KMS-11 (cell line): ENCODE results near the gene ITGA2.

Experiments
- H2AFZ ChIP-seq: fragments of 200-600 bp; sonication (generic); 2 replicates; pipeline ENCODE4 v1.6.1; 2016; ENCODE audit warnings: antibody characterized with exemption, mixed run types, low read depth
- H3K27ac ChIP-seq: fragments of 200-600 bp; sonication (generic); 2 replicates; pipeline ENCODE4 v1.6.1; 2016; ENCODE audit warnings: mild to moderate bottlenecking, mixed run types
- H3K27me3 ChIP-seq: fragments of 200-600 bp; sonication (generic); 2 replicates; pipeline ENCODE4 v1.6.1; 2017; ENCODE audit warnings: mild to moderate bottlenecking, low read depth, mixed run types, moderate library complexity; ENCODE audit not compliant: insufficient read depth
- H3K36me3 ChIP-seq: fragments of 200-600 bp; sonication (generic); 2 replicates; pipeline ENCODE4 v1.6.1; 2017; ENCODE audit warnings: mild to moderate bottlenecking, mixed run types; ENCODE audit not compliant: insufficient read depth
- H3K4me1 ChIP-seq: fragments of 200-600 bp; sonication (generic); 2 replicates; pipeline ENCODE4 v1.6.1; 2016; ENCODE audit warnings: mild to moderate bottlenecking, low read depth, mixed run types; ENCODE audit not compliant: poor library complexity, severe bottlenecking
- H3K4me2 ChIP-seq: fragments of 200-600 bp; sonication (generic); 2 replicates; pipeline ENCODE4 v1.7.0; 2016; ENCODE audit warnings: mild to moderate bottlenecking, mixed run types
- H3K4me3 ChIP-seq: fragments of 200-600 bp; sonication (generic); IDR thresholded peaks from 2 replicates; pipeline ENCODE4 v1.6.1; 2017; ENCODE audit warnings: low read depth, low read length, mixed read lengths; ENCODE audit not compliant: insufficient read depth
- H3K79me2 ChIP-seq: fragments of 200-600 bp; sonication (generic); 2 replicates; pipeline ENCODE4 v1.6.1; 2016; ENCODE audit warnings: low read depth, mixed run types; ENCODE audit not compliant: insufficient read depth
- H3K9ac ChIP-seq: fragments of 200-600 bp; sonication (generic); 2 replicates; pipeline ENCODE4 v1.6.1; 2016; ENCODE audit warnings: mild to moderate bottlenecking, mixed run types
- H4K20me1 ChIP-seq: fragments of 200-600 bp; sonication (generic); 2 replicates; pipeline ENCODE4 v1.6.1; 2016; ENCODE audit warnings: mild to moderate bottlenecking, mixed run types; ENCODE audit not compliant: insufficient read depth
- CTCF ChIP-seq: fragments of 200-600 bp; sonication (generic); conservative IDR thresholded peaks from 2 replicates; pipeline ENCODE4 v1.6.1; 2017; ENCODE audit warnings: low read depth, mild to moderate bottlenecking, antibody characterized with exemption, low read length, moderate library complexity, mixed read lengths

ITGA2 gene

GRCh38 chr5:53003144-53003543 is 14.0 kb downstream of the ITGA2 start:
- Histone ChIP-seq H3K36me3 (no peaks in the 10 kb centered on the region), H3K4me3 (no peak overlapping the region), H3K4me2 (no peak overlapping the region), H3K4me1 (no peaks in the 10 kb centered on the region), H3K9ac (no peak overlapping the region), H2AFZ (no peak overlapping the region), H3K27me3 (no peaks in the 10 kb centered on the region), H3K27ac (no peak overlapping the region), H4K20me1 (no peaks in the 10 kb centered on the region), H3K79me2 (no peaks in the 10 kb centered on the region)
- no peak for TF ChIP-seq CTCF

GRCh38 chr5:53006911-53007890 is 18.0 kb downstream of the ITGA2 start:
- TF ChIP-seq CTCF = no peak
- H3K4me3 ChIP-seq = no peak overlapping the region
- no peaks in the 10 kb centered on the region for H4K20me1 ChIP-seq
- no peak overlapping the region for H2AFZ ChIP-seq
- no peak overlapping the region for H3K9ac ChIP-seq
- no peak overlapping the region for H3K27ac ChIP-seq
- H3K27me3 ChIP-seq = no peaks in the 10 kb centered on the region
- H3K4me1 ChIP-seq = no peaks in the 10 kb centered on the region
- H3K36me3 ChIP-seq = no peaks in the 10 kb centered on the region
- no peak overlapping the region for H3K4me2 ChIP-seq
- H3K79me2 ChIP-seq = no peaks in the 10 kb centered on the region

- no peak for TF ChIP-seq CTCF
- no peak overlapping the region for H3K27ac ChIP-seq
- no peak overlapping the region for H3K4me2 ChIP-seq
- H3K9ac ChIP-seq = no peak overlapping the region
- H2AFZ ChIP-seq = no peak overlapping the region
- no peak overlapping the region for H3K4me3 ChIP-seq
- no peaks in the 10 kb centered on the region for H3K36me3 ChIP-seq
- H3K4me1 ChIP-seq = no peaks in the 10 kb centered on the region
- no peaks in the 10 kb centered on the region for H4K20me1 ChIP-seq
- no peaks in the 10 kb centered on the region for H3K27me3 ChIP-seq
- H3K79me2 ChIP-seq = no peaks in the 10 kb centered on the region
Measured at GRCh38 chr5:53008751-53009150, 19.6 kb downstream of the ITGA2 start.

GRCh38 chr5:53009816-53010215 is 20.7 kb downstream of the ITGA2 start:
- Histone ChIP-seq H3K27me3 (no peaks in the 10 kb centered on the region), H3K36me3 (no peaks in the 10 kb centered on the region), H3K27ac (no peak overlapping the region), H4K20me1 (no peaks in the 10 kb centered on the region), H2AFZ (no peak overlapping the region), H3K79me2 (no peaks in the 10 kb centered on the region), H3K4me1 (no peaks in the 10 kb centered on the region), H3K4me3 (no peak overlapping the region), H3K9ac (no peak overlapping the region), H3K4me2 (no peak overlapping the region)
- no peak for TF ChIP-seq CTCF
